Liver (tissue), 3 donors: ENCODE results near the gene THRAP3.

Source experiments
- EGR1 ChIP-seq, 2 donors: IDR thresholded peaks; 2 replicates each; pipeline ENCODE4 v1.6.1; 2016 to 2018; ENCODE audit warnings: antibody characterized with exemption in 2 of 2, low read depth in 2 of 2
- SP1 ChIP-seq: IDR thresholded peaks from 2 replicates; pipeline ENCODE4 v1.6.1; 2018; ENCODE audit warnings: antibody characterized with exemption, mild to moderate bottlenecking
- TAF1 ChIP-seq: conservative IDR thresholded peaks from 2 replicates; pipeline ENCODE4 v1.6.1; 2016; ENCODE audit warnings: antibody characterized with exemption, mild to moderate bottlenecking
- TF ChIP-seq, protein P1 (sequence below): fragments of 150-350 bp; IDR thresholded peaks from 2 replicates; pipeline ENCODE4 v1.5.1; 2017; ENCODE audit warnings: improper control_type of control experiment, low read depth, low read length; ENCODE audit not compliant: missing input control
- TF ChIP-seq, protein P2 (sequence below): IDR thresholded peaks from 2 replicates; pipeline ENCODE4 v1.6.1; 2016; ENCODE audit warnings: antibody characterized with exemption, mild to moderate bottlenecking
- donor health status: healthy.
- donor health status: healthy.

DNA sequence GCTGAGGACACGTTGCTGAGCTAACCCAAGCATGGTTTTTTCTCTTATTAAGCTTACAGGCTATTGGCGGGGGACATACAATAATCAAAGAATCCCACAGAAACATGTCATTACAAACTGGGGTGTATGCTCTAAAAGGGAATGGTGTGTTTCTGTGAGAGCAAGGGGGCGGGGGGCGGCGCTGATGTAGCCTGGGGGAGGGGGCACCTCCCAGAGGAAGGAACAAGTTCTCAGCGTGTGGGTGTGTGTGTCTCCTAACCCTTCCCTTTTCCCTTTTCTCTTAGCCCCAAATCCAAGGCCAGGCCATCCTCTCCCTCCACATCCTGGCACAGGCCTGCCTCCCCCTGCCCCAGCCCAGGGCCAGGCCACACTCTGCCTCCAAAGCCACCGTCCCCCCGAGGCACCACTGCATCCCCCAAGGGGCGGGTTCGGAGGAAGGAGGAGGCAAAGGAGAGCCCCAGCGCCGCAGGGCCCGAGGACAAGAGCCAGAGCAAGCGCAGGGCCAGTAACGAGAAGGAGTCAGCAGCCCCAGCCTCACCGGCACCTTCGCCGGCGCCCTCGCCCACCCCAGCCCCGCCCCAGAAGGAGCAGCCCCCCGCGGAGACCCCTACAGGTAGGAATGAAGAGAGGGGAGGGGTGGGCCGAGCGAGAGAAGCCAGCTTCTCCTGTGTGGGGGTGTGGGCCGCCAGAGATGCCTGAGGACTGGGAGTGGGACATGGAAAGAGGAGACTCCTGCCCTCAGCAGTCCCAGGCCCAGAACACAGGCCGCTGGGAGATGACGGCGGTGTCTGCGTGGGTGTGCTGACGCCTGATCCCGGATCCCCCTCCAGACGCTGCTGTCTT, 46.4 kb upstream of the THRAP3 start:
- TF ChIP-seq, protein P1, sequence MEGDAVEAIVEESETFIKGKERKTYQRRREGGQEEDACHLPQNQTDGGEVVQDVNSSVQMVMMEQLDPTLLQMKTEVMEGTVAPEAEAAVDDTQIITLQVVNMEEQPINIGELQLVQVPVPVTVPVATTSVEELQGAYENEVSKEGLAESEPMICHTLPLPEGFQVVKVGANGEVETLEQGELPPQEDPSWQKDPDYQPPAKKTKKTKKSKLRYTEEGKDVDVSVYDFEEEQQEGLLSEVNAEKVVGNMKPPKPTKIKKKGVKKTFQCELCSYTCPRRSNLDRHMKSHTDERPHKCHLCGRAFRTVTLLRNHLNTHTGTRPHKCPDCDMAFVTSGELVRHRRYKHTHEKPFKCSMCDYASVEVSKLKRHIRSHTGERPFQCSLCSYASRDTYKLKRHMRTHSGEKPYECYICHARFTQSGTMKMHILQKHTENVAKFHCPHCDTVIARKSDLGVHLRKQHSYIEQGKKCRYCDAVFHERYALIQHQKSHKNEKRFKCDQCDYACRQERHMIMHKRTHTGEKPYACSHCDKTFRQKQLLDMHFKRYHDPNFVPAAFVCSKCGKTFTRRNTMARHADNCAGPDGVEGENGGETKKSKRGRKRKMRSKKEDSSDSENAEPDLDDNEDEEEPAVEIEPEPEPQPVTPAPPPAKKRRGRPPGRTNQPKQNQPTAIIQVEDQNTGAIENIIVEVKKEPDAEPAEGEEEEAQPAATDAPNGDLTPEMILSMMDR, result no peak
- TF ChIP-seq EGR1 (IDR thresholded peaks at IDR 0.05; ENCODE audit: low read depth in 2 of 2) (no peak), SP1 (no peak), TAF1 (no peak)
- TF ChIP-seq, protein P2, sequence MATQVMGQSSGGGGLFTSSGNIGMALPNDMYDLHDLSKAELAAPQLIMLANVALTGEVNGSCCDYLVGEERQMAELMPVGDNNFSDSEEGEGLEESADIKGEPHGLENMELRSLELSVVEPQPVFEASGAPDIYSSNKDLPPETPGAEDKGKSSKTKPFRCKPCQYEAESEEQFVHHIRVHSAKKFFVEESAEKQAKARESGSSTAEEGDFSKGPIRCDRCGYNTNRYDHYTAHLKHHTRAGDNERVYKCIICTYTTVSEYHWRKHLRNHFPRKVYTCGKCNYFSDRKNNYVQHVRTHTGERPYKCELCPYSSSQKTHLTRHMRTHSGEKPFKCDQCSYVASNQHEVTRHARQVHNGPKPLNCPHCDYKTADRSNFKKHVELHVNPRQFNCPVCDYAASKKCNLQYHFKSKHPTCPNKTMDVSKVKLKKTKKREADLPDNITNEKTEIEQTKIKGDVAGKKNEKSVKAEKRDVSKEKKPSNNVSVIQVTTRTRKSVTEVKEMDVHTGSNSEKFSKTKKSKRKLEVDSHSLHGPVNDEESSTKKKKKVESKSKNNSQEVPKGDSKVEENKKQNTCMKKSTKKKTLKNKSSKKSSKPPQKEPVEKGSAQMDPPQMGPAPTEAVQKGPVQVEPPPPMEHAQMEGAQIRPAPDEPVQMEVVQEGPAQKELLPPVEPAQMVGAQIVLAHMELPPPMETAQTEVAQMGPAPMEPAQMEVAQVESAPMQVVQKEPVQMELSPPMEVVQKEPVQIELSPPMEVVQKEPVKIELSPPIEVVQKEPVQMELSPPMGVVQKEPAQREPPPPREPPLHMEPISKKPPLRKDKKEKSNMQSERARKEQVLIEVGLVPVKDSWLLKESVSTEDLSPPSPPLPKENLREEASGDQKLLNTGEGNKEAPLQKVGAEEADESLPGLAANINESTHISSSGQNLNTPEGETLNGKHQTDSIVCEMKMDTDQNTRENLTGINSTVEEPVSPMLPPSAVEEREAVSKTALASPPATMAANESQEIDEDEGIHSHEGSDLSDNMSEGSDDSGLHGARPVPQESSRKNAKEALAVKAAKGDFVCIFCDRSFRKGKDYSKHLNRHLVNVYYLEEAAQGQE, result no peak
